Cardiac fibroblast (primary cell): ENCODE data around the gene CFAP46.

Experiments
- DNase-seq, 2 donors: peaks; one replicate each; pipeline versions ENCODE4 v3.0.0 to v3.0.0-alpha.2; 2010; ENCODE audit warnings: low read depth in 2 of 2
- H3K4me3 ChIP-seq, 2 donors: replicated peaks in 1 of 2; 1 replicate in 1 of 2; 2 replicates in 1 of 2; pipeline ENCODE4 v1.5.1; 2011; ENCODE audit warnings: low read depth in 2 of 2, low read length in 2 of 2, mild to moderate bottlenecking in 2 of 2, moderate library complexity in 1 of 2
- CTCF ChIP-seq: IDR thresholded peaks from one replicate; pipeline ENCODE4 v1.5.1; 2011; ENCODE audit warnings: low read depth, mild to moderate bottlenecking, low read length, inconsistent platforms

The CFAP46 gene

GRCh38 chr10:132816718-132817117 is 125.7 kb downstream of the CFAP46 start:
- no peak overlapping the region for H3K4me3 ChIP-seq
- DNase-seq = no peak
- TF ChIP-seq CTCF = no peak

- TF ChIP-seq CTCF = no peak
- no peak overlapping the region for H3K4me3 ChIP-seq
- no peak for DNase-seq
Measured at GRCh38 chr10:132815168-132815857, 127.1 kb downstream of the CFAP46 start.

GRCh38 chr10:132814469-132814856 is 127.9 kb downstream of the CFAP46 start:
- TF ChIP-seq CTCF = no peak

GRCh38 chr10:132813560-132814468 is 128.6 kb downstream of the CFAP46 start:
- TF ChIP-seq CTCF = no peak
- no peak for DNase-seq
- no peak overlapping the region for H3K4me3 ChIP-seq

More at GRCh38 chr10:132814469-132814856, 127.9 kb downstream of the CFAP46 start:
- no peak overlapping the region for H3K4me3 ChIP-seq
- DNase-seq = no peak

- no peak for DNase-seq
- TF ChIP-seq CTCF = no peak
- H3K4me3 ChIP-seq = no peak overlapping the region
Measured at GRCh38 chr10:132813001-132813401, 129.4 kb downstream of the CFAP46 start.

GRCh38 chr10:132812520-132812919 is 129.8 kb downstream of the CFAP46 start:
- no peak for TF ChIP-seq CTCF
- H3K4me3 ChIP-seq = no peak overlapping the region
- DNase-seq = no peak
